ENCODE data around the gene TK1.

DNA sequence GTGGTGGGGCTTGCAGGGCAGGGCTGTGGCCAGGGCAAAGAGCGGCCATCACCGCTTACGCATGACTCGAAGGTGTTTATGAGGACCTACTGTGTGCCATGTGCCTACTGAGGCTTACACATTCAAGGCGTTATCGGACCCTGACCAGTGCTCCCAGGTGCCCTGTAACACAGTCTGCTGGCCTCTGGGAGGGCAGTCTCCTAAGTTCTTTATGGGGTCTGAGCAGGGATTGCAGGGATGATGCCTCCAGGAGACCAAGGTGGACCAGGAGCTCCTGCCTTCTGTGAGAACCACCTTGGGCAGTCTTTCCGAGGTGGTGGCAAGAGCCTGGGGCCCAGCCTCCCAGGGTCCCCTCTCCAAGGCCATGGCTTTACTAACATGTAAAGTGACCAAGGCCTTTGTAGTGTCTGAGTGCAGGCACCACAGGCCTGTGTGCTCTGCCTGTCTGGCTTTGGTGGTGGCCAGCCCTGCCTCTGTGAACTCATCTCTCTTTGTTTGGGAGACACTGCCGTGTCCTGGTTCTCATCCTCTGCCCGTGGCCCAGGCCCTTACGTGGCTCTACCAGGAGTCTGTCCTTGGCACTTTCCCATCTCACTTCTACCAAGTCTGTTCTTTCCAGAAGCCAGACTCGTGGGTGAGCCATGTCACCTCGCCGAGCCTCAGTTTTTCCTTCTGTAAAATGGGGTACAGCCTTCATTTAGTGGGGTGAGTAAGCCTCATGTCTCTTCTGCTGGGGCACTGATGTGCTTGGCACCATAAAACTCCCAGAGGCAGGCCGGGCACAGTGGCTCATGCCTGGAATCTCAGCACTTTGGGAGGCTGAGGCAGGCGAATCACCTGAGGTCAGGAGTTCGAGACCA, 21.9 kb downstream of the TK1 start:
- TF ChIP-seq, protein P1, sequence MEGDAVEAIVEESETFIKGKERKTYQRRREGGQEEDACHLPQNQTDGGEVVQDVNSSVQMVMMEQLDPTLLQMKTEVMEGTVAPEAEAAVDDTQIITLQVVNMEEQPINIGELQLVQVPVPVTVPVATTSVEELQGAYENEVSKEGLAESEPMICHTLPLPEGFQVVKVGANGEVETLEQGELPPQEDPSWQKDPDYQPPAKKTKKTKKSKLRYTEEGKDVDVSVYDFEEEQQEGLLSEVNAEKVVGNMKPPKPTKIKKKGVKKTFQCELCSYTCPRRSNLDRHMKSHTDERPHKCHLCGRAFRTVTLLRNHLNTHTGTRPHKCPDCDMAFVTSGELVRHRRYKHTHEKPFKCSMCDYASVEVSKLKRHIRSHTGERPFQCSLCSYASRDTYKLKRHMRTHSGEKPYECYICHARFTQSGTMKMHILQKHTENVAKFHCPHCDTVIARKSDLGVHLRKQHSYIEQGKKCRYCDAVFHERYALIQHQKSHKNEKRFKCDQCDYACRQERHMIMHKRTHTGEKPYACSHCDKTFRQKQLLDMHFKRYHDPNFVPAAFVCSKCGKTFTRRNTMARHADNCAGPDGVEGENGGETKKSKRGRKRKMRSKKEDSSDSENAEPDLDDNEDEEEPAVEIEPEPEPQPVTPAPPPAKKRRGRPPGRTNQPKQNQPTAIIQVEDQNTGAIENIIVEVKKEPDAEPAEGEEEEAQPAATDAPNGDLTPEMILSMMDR (IDR thresholded peaks at IDR 0.05) = no peak
- no peak for TF ChIP-seq POLR2A (IDR thresholded peaks at IDR 0.05)
